Stimulated activated CD4-positive, alpha-beta T cell treated with anti-CD3 and anti-CD28 coated beads, TNF-alpha, amount 100 ng/mL, for 24 hours (primary cell): ENCODE measurements around the gene CTBP2.
"Not testable (repeated sequence)": the region's sequence is repeated elsewhere in the genome, so short reads cannot be mapped to it uniquely, and the experiment has no call there.

Source experiments
- DNase-seq, 3 experiments: peaks; one replicate each; pipeline ENCODE4 v3.0.0-alpha.2; 2020; ENCODE audit warnings: low read depth in 3 of 3

Gene CTBP2

GRCh38 chr10:125158601-125159485 lies 1.5 kb downstream of the CTBP2 start:
- DNase-seq: no peak

GRCh38 chr10:125158275-125158600 lies 2.1 kb downstream of the CTBP2 start:
- DNase-seq: no peak

- DNase-seq: no peak
These were observed 2.9 kb downstream of the CTBP2 start for GRCh38 chr10:125157505-125157904.

- no peak for DNase-seq
These were observed 3.5 kb downstream of the CTBP2 start for GRCh38 chr10:125156739-125157480.

- DNase-seq: no peak
These were observed 4.2 kb downstream of the CTBP2 start for GRCh38 chr10:125156196-125156595.

- no peak for DNase-seq
These were observed 5.3 kb downstream of the CTBP2 start for GRCh38 chr10:125155101-125155500.

GRCh38 chr10:125154529-125154928 lies 5.8 kb downstream of the CTBP2 start:
- no peak for DNase-seq

GRCh38 chr10:125153703-125154490 lies 6.5 kb downstream of the CTBP2 start:
- DNase-seq: no peak

GRCh38 chr10:125152450-125153368 lies 7.7 kb downstream of the CTBP2 start:
- DNase-seq: no peak

- DNase-seq: no peak
These were observed 8.6 kb downstream of the CTBP2 start for GRCh38 chr10:125151553-125152449.

- no peak for DNase-seq
These were observed 9.2 kb downstream of the CTBP2 start for GRCh38 chr10:125151170-125151552.

- DNase-seq: not testable (repeated sequence)
These were observed 9.8 kb downstream of the CTBP2 start for GRCh38 chr10:125150376-125151083.

- no peak for DNase-seq
These were observed 10.7 kb downstream of the CTBP2 start for GRCh38 chr10:125149680-125150047.

GRCh38 chr10:125149036-125149679 lies 11.2 kb downstream of the CTBP2 start:
- no peak for DNase-seq

- no peak for DNase-seq
These were observed 11.8 kb downstream of the CTBP2 start for GRCh38 chr10:125148528-125148927.

GRCh38 chr10:125147971-125148439 lies 12.4 kb downstream of the CTBP2 start:
- no peak for DNase-seq

- DNase-seq: no peak
These were observed 13.4 kb downstream of the CTBP2 start for GRCh38 chr10:125146791-125147579.

- DNase-seq: no peak
These were observed 14.7 kb downstream of the CTBP2 start for GRCh38 chr10:125145636-125146035.
